ENCODE results near the gene KRTAP4-16. TPM values are rescaled to one million over a fixed set of nuclear protein-coding genes. Genes with fewer than 3 reads are reported as not detected.

KRTAP4-16 gene
- polyA plus RNA-seq, 2 of the 4 experiments (the other 2 are of a cell fraction) = not detected

DNA sequence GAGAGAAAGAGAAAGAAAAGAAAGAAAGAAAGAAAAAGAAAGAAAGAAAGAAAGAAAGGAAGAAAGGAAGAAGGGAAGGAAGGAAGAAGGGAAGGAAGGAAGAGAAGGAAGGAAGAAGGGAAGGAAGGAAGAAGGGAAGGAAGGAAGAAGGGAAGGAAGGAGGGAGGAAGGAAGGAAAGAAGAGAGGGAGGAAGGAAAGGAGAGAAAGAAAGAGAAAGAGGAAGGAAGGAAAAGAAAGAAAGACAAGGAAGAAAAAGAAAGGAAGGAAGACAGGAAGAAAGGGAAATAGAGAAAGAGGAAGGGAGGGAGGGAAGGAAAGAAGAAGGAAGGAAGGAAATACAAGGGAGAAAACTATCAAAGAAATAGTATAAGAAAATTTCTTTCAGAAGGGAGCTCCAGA, 25.2 kb downstream of the KRTAP4-16 start:
- no peak for FAIRE-seq
- CTCF ChIA-PET = no interaction called here

GRCh38 chr17:41073676-41074075, 28.3 kb downstream of the KRTAP4-16 start:
- 82% methylated on average over 2 of the region's 2 CpGs for WGBS (ENCODE audit: missing lambda C conversion rate)
- ATAC-seq (no peak), DNase-seq (ENCODE audit: low read depth in 1 of 2, low spot score in 1 of 2) (no peak), FAIRE-seq (no peak)
- Histone ChIP-seq H3K4me3 (no peak overlapping the region), H3K4me2 (no peak overlapping the region), H3K27ac (no peak overlapping the region), H3K9me3 (no peaks in the 10 kb centered on the region), H3K4me1 (no peaks in the 10 kb centered on the region)
- ChIA-PET POLR2A (no interaction called here), CTCF (no interaction called here)
- TF ChIP-seq HOXA7 (CRISPR knock-in tag; IDR thresholded peaks at IDR 0.05) = no peak
- TF ChIP-seq SREBF2 (IDR thresholded peaks at IDR 0.05) = no peak
- no peak for TF ChIP-seq MAX (IDR thresholded peaks at IDR 0.05)
- no peak for TF ChIP-seq NPAS2 (CRISPR knock-in tag; IDR thresholded peaks at IDR 0.05; ENCODE audit: borderline replicate concordance)
- TF ChIP-seq FOXS1 (CRISPR knock-in tag; IDR thresholded peaks at IDR 0.05) = no peak
- no peak for TF ChIP-seq EP300 (IDR thresholded peaks at IDR 0.05)
- TF ChIP-seq, protein P1, sequence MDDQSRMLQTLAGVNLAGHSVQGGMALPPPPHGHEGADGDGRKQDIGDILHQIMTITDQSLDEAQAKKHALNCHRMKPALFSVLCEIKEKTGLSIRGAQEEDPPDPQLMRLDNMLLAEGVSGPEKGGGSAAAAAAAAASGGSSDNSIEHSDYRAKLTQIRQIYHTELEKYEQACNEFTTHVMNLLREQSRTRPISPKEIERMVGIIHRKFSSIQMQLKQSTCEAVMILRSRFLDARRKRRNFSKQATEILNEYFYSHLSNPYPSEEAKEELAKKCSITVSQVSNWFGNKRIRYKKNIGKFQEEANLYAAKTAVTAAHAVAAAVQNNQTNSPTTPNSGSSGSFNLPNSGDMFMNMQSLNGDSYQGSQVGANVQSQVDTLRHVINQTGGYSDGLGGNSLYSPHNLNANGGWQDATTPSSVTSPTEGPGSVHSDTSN (IDR thresholded peaks at IDR 0.05) = no peak
- TF ChIP-seq FOSB (CRISPR knock-in tag; IDR thresholded peaks at IDR 0.05) = no peak
- TF ChIP-seq EHMT2 (IDR thresholded peaks at IDR 0.05; ENCODE audit: low read depth) = no peak
- TF ChIP-seq CEBPB (IDR thresholded peaks at IDR 0.05) = no peak
- no peak for TF ChIP-seq NFE2L2 (conservative IDR thresholded peaks at IDR 0.05; ENCODE audit: low read length)
- TF ChIP-seq, protein P2, sequence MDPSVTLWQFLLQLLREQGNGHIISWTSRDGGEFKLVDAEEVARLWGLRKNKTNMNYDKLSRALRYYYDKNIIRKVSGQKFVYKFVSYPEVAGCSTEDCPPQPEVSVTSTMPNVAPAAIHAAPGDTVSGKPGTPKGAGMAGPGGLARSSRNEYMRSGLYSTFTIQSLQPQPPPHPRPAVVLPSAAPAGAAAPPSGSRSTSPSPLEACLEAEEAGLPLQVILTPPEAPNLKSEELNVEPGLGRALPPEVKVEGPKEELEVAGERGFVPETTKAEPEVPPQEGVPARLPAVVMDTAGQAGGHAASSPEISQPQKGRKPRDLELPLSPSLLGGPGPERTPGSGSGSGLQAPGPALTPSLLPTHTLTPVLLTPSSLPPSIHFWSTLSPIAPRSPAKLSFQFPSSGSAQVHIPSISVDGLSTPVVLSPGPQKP (IDR thresholded peaks at IDR 0.05; ENCODE audit: low read depth, low read length) = no peak
- no peak for TF ChIP-seq ZFP36 (IDR thresholded peaks at IDR 0.05; ENCODE audit: borderline replicate concordance, partially characterized antibody)
- no peak for TF ChIP-seq ZNF302 (CRISPR knock-in tag; IDR thresholded peaks at IDR 0.05)
- TF ChIP-seq, protein P3, sequence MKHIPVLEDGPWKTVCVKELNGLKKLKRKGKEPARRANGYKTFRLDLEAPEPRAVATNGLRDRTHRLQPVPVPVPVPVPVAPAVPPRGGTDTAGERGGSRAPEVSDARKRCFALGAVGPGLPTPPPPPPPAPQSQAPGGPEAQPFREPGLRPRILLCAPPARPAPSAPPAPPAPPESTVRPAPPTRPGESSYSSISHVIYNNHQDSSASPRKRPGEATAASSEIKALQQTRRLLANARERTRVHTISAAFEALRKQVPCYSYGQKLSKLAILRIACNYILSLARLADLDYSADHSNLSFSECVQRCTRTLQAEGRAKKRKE (CRISPR knock-in tag; IDR thresholded peaks at IDR 0.05; ENCODE audit: low read depth) = no peak

More for the DNA sequence above, 25.2 kb downstream of the KRTAP4-16 start:
- TF ChIP-seq POLR2AphosphoS2 (conservative IDR thresholded peaks at IDR 0.05; ENCODE audit: low read length) = no peak
- TF ChIP-seq POLR2A (IDR thresholded peaks at IDR 0.05; ENCODE audit: low read length) = no peak
- POLR2A ChIA-PET = no interaction called here
- no peaks in the 10 kb centered on the region for H3K4me1 ChIP-seq
- no peak overlapping the region for H3K27ac ChIP-seq
- H3K4me2 ChIP-seq = no peak overlapping the region
- ATAC-seq = no peak
- H3K9me3 ChIP-seq = no peaks in the 10 kb centered on the region
- no peak overlapping the region for H3K4me3 ChIP-seq
- no peak for DNase-seq (ENCODE audit: low read depth in 1 of 2, low spot score in 1 of 2)

DNA sequence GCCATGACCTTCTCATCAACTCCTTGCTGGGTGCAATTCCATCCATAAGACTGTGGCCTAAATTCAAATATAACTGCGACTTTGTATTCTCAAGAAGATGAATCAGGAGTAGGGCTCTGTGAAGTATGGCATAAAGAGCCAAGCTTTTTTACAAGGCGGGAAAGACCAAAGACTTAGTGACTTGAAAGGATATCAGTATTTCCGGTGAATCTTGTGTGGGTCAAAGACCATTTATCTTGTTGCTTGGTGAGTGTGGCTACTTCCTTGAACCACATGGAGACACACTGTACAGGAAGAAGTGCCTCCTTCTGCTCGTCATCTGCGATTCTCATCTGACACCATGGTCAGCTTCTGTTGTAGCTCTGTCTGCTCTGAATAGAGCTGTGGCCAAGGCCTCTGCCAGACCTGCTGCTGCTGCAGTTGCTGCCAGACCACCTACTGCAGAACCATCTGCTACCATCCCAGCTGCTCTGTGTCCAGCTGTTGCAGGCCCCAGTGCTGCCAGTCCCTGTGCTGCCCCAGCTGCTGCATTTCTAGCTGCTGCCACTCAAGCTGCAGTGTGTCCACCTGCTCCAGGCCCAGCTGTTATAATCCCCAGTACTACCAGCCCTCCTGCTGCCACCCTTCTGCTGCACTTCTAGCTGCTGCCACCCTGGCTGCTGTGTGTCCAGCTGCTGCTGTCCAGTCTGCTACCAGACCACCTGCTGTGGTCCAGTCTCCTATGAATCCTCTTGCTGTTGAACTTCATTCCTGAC, 30.2 kb downstream of the KRTAP4-16 start:
- FAIRE-seq (no peak), ATAC-seq (peak in 1 of 2 experiments; percentile 40; a peak in 1 of 6 replicates), DNase-seq (ENCODE audit: low read depth in 1 of 2, low spot score in 1 of 2) (no peak)
- Histone ChIP-seq H3K4me1 (no peaks in the 10 kb centered on the region), H3K4me2 (no peak overlapping the region), H3K4me3 (no peak overlapping the region), H3K9me3 (no peaks in the 10 kb centered on the region), H3K27ac (no peak overlapping the region)
- TF ChIP-seq EHMT2 (IDR thresholded peaks at IDR 0.05; ENCODE audit: low read depth) = no peak
- no peak for TF ChIP-seq HOXA7 (CRISPR knock-in tag; IDR thresholded peaks at IDR 0.05)
- no peak for TF ChIP-seq PHF8 (IDR thresholded peaks at IDR 0.05; ENCODE audit: borderline replicate concordance, low read depth)
- TF ChIP-seq SREBF2 (IDR thresholded peaks at IDR 0.05) = no peak
- TF ChIP-seq CHD4 (IDR thresholded peaks at IDR 0.05; ENCODE audit: borderline replicate concordance) = no peak
- no peak for TF ChIP-seq SMC3 (IDR thresholded peaks at IDR 0.05)
- no peak for TF ChIP-seq CHD2 (IDR thresholded peaks at IDR 0.05; ENCODE audit: low read length, partially characterized antibody)
- no peak for TF ChIP-seq JUNB (IDR thresholded peaks at IDR 0.05)
- 94% methylated on average over 5 of the region's 5 CpGs for WGBS (ENCODE audit: missing lambda C conversion rate)
- CTCF ChIA-PET = interaction anchor here (0.6 to 1.3 kb wide), 5 partner anchors 19 to 591 kb away, joined by 3 to 5 read pairs (median 3); no protein-coding TSS in a partner anchor
- POLR2A ChIA-PET = no interaction called here

Measured in A549 (cell line).